MM.1S (cell line): ENCODE measurements around the gene VDAC1.

Source experiments
- CTCF ChIP-seq: fragments of 300-600 bp; sonication (generic); IDR thresholded peaks from 2 replicates; pipeline ENCODE4 v1.5.1; 2016; ENCODE audit warnings: antibody characterized with exemption, low read length, mixed read lengths
- EZH2 ChIP-seq: fragments of 300-600 bp; sonication (generic); optimal IDR thresholded peaks from 2 replicates; pipeline ENCODE3; 2017; ENCODE audit warnings: low read depth, mild to moderate bottlenecking, antibody characterized with exemption, low read length, mixed read lengths

DNA sequence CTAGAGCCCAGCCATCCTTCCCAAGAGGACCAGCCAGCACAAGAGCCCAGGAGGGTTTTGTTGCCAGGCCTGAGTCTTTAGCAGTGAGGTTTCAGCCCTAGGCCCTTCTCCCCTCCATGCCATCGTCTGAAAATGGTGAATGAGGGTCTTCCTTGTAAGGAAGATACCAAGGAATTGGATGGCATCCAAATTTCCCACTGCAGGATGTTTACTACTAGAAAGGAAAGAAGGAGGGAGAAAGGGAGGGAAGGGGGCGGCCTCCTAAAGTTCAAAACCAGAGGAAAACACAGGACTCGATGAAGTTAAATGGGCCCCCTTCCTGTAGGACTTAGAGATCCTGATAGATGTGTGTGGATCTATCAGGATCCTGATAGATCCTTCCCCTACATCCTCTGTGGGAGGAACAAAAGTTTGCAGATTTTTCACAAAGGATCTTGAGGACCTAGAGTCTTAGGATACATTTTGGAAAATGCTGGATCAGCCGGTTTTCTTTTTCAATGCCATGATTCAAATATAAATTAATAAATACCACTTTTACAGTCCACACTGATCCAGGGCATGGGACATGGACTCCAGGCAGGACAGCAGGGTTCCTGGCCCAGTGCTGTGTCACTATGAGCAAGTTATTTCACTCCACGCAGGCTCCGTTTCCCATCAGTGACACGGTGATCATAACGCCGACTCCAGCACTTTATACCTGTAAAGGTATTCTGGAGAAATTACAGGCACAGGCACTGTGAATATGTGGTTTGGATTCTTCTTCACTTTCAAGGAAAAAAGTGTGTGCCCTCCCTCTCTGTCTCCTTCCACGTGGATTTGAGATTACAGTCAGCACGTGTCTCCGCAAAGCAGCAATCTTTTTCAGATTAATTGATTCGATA is 77.2 kb downstream of the VDAC1 start:
- TF ChIP-seq CTCF = no peak
- no peak for TF ChIP-seq EZH2
